ENCODE data around the gene CDK14.

Gene CDK14

GRCh38 chr7:90833443-90833842, 237.3 kb downstream of the CDK14 start:
- H3K4me1 ChIP-seq: no peaks in the 10 kb centered on the region
- TF ChIP-seq, protein P1, sequence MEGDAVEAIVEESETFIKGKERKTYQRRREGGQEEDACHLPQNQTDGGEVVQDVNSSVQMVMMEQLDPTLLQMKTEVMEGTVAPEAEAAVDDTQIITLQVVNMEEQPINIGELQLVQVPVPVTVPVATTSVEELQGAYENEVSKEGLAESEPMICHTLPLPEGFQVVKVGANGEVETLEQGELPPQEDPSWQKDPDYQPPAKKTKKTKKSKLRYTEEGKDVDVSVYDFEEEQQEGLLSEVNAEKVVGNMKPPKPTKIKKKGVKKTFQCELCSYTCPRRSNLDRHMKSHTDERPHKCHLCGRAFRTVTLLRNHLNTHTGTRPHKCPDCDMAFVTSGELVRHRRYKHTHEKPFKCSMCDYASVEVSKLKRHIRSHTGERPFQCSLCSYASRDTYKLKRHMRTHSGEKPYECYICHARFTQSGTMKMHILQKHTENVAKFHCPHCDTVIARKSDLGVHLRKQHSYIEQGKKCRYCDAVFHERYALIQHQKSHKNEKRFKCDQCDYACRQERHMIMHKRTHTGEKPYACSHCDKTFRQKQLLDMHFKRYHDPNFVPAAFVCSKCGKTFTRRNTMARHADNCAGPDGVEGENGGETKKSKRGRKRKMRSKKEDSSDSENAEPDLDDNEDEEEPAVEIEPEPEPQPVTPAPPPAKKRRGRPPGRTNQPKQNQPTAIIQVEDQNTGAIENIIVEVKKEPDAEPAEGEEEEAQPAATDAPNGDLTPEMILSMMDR (IDR thresholded peaks at IDR 0.05): no peak
- peaks cover 0 to under 1% (median 0%) of the 10 kb centered on the region in 3 donors for H3K9me3 ChIP-seq
- H3K27ac ChIP-seq: no peak overlapping the region
- intact Hi-C loops (cut with DNase I; ENCODE audit: low total_unique reads): no loop called here
- H3K27me3 ChIP-seq: no peaks in the 10 kb centered on the region
- no peak for DNase-seq
- H3K4me3 ChIP-seq: no peak overlapping the region
- no peaks in the 10 kb centered on the region for H3K36me3 ChIP-seq

DNA sequence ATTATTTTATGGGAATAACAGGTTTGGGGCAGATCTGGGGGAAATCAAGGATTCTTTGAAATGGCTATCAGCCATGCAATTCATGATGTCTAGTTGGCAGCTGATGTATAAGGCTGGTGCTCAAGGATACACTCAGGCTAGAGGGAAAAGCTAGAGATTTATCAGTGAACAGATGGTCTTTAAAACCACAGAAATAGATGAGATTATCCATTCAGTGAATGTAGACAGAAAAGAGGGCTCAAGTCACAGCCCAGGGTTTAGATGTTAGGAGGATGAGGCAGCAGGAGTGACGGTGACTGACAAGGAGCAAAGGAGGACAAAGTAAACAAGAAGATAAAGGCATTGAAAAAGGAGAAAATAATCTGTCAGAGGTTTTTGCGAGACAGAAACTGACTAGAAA, 238.7 kb downstream of the CDK14 start:
- no peaks in the 10 kb centered on the region for H3K27me3 ChIP-seq

GRCh38 chr7:90835861-90836260, 239.7 kb downstream of the CDK14 start:
- TF ChIP-seq, protein P1 (IDR thresholded peaks at IDR 0.05): no peak
- H3K36me3 ChIP-seq: no peaks in the 10 kb centered on the region
- intact Hi-C loops (cut with DNase I; ENCODE audit: low total_unique reads): no loop called here
- H3K9me3 ChIP-seq: peaks cover 0 to 5% (median 0%) of the 10 kb centered on the region in 3 donors
- no peaks in the 10 kb centered on the region for H3K27me3 ChIP-seq
- no peak overlapping the region for H3K4me3 ChIP-seq
- H3K4me1 ChIP-seq: peaks cover 0 to 12% (median 0%) of the 10 kb centered on the region in 4 donors
- DNase-seq: no peak
- H3K27ac ChIP-seq: no peak overlapping the region

More for the DNA sequence above, 238.7 kb downstream of the CDK14 start:
- no peak overlapping the region for H3K4me3 ChIP-seq
- DNase-seq: no peak
- TF ChIP-seq, protein P1 (IDR thresholded peaks at IDR 0.05): no peak
- no peaks in the 10 kb centered on the region for H3K36me3 ChIP-seq
- intact Hi-C loops (cut with DNase I; ENCODE audit: low total_unique reads): no loop called here
- H3K9me3 ChIP-seq: peaks cover 0 to 5% (median 0%) of the 10 kb centered on the region in 3 donors
- H3K27ac ChIP-seq: no peak overlapping the region
- H3K4me1 ChIP-seq: peaks cover 0 to 2% (median 0%) of the 10 kb centered on the region in 4 donors

DNA sequence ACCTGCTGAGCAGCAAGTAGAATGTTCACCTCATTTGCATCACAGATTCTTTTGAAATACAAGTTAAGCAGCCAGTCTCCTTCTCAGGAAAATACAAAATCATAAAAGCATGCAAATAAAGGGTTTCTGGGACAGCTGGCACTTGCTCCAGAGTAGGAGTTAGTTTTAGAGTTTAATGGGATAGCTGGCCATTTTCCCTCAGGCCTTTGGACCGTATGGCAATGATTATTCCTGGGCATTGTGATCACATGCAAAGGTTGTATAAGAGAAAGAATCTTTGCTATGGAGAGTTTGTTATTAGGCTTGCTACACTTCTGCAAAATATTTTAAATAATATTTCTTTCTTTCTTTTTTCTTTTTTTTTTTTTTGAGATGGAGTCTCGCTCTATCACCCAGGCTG, 240.8 kb downstream of the CDK14 start:
- peaks cover 0 to 5% (median 0%) of the 10 kb centered on the region in 3 donors for H3K9me3 ChIP-seq
- no peak overlapping the region for H3K4me3 ChIP-seq
- DNase-seq: no peak
- peaks cover 0 to 18% (median 1%) of the 10 kb centered on the region in 4 donors for H3K4me1 ChIP-seq
- H3K27ac ChIP-seq: no peak overlapping the region
- H3K36me3 ChIP-seq: no peaks in the 10 kb centered on the region
- H3K27me3 ChIP-seq: no peaks in the 10 kb centered on the region
- intact Hi-C loops (cut with DNase I; ENCODE audit: low total_unique reads): no loop called here
- TF ChIP-seq, protein P1 (IDR thresholded peaks at IDR 0.05): no peak

GRCh38 chr7:90838799-90839198, 242.7 kb downstream of the CDK14 start:
- Histone ChIP-seq H3K36me3 (no peaks in the 10 kb centered on the region), H3K4me3 (no peak overlapping the region), H3K9me3 (peaks cover 0 to 5% (median 0%) of the 10 kb centered on the region in 3 donors), H3K27ac (no peak overlapping the region), H3K4me1 (peaks cover 0 to 37% (median 7%) of the 10 kb centered on the region in 4 donors), H3K27me3 (no peaks in the 10 kb centered on the region)
- DNase-seq: no peak
- TF ChIP-seq, protein P1 (IDR thresholded peaks at IDR 0.05): no peak
- intact Hi-C loops (cut with DNase I; ENCODE audit: low total_unique reads): no loop called here

- no peaks in the 10 kb centered on the region for H3K36me3 ChIP-seq
- TF ChIP-seq, protein P1 (IDR thresholded peaks at IDR 0.05): no peak
- H3K9me3 ChIP-seq: peaks cover 0 to 5% (median 0%) of the 10 kb centered on the region in 3 donors
- intact Hi-C loops (cut with DNase I; ENCODE audit: low total_unique reads): no loop called here
- H3K27ac ChIP-seq: no peak overlapping the region
- H3K4me3 ChIP-seq: no peak overlapping the region
- H3K27me3 ChIP-seq: no peaks in the 10 kb centered on the region
- no peak for DNase-seq
- H3K4me1 ChIP-seq: peaks cover 0 to 42% (median 10%) of the 10 kb centered on the region in 4 donors
These were observed 243.2 kb downstream of the CDK14 start for GRCh38 chr7:90839316-90839715.

All from tibial artery (tissue), 4 donors.